Measurements from ENCODE around the gene ORC3.

ORC3 gene

DNA sequence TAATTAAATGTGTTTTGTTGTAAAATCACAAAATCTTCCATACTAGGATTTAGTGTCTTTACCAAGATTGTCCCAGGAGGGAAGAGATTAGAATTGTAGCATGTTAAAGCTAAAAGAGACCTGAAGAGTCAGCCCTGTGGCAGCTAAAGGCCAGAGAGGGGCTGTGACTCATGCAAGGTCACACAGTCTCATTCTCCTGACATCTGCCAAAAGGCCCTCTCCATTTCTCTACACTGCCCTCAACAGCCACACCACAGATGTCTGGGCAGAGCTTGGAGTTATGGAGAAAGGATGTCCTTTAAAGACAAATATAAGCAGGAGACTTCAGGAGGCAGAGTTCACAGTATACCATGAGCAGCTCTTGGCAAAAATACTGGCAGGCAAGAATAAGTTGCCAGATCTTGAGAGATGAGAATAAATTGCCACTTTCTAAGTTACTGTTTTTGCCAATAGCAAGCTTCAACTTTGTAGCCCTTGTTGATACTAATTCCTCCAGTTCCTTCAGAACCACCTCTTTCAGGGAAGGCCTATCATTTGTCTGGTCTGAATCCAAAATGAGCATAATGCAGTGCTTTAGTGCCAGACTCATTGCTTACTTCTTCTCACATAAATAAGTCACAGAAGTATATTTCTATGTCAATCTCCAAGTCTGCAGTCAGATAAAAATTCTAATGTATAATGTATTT is 70.4 kb downstream of the ORC3 start:
- CTCF ChIA-PET = interaction anchor here (1.1 to 1.7 kb wide), 2 partner anchors 12 to 23 kb away, joined by 3 read pairs; no protein-coding TSS in a partner anchor
- TF ChIP-seq, protein P1, sequence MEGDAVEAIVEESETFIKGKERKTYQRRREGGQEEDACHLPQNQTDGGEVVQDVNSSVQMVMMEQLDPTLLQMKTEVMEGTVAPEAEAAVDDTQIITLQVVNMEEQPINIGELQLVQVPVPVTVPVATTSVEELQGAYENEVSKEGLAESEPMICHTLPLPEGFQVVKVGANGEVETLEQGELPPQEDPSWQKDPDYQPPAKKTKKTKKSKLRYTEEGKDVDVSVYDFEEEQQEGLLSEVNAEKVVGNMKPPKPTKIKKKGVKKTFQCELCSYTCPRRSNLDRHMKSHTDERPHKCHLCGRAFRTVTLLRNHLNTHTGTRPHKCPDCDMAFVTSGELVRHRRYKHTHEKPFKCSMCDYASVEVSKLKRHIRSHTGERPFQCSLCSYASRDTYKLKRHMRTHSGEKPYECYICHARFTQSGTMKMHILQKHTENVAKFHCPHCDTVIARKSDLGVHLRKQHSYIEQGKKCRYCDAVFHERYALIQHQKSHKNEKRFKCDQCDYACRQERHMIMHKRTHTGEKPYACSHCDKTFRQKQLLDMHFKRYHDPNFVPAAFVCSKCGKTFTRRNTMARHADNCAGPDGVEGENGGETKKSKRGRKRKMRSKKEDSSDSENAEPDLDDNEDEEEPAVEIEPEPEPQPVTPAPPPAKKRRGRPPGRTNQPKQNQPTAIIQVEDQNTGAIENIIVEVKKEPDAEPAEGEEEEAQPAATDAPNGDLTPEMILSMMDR (IDR thresholded peaks at IDR 0.05; ENCODE audit: control extremely low read depth, extremely low read depth, low read depth, missing control alignments) = no peak
- DNase-seq (ENCODE audit: extremely low spot score) = no peak
- POLR2A ChIA-PET = interaction anchor here (0.5 kb wide), 1 partner anchor 65 kb away, joined by 4 read pairs; no protein-coding TSS in a partner anchor

GRCh38 chr6:87661016-87661415 is 71.1 kb downstream of the ORC3 start:
- CTCF ChIA-PET = interaction anchor here (1.1 to 1.7 kb wide), 3 partner anchors 9 to 22 kb away, joined by 3 to 5 read pairs (median 3); no protein-coding TSS in a partner anchor
- POLR2A ChIA-PET = no interaction called here

DNA sequence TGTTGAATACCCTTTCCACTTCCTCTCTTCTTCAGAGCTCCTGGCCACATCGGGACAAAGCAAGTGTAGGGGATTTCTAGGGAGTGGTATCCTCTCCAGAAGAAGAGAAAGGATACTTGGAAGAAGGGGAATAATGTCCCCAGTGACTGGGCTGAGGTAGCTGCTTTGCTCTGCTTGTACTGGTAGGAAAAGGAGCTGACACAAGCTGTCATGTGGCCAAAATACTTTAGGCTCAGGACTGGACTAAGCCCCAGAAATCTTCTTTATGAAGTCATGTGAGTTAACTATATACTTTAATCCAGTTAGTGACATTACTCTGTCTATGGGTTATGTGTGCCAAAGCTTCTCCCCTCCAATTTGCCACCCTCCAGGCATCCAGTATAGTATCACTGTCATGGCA is 71.6 kb downstream of the ORC3 start:
- TF ChIP-seq, protein P1 (IDR thresholded peaks at IDR 0.05; ENCODE audit: control extremely low read depth, extremely low read depth, low read depth, missing control alignments) = no peak
- ChIA-PET POLR2A (no interaction called here), CTCF (interaction anchor here (1.1 to 1.7 kb wide), 3 partner anchors 10 to 22 kb away, joined by 3 to 5 read pairs (median 3); no protein-coding TSS in a partner anchor)
- DNase-seq (ENCODE audit: extremely low spot score) = no peak

More at GRCh38 chr6:87661016-87661415, 71.1 kb downstream of the ORC3 start:
- TF ChIP-seq, protein P1 (IDR thresholded peaks at IDR 0.05; ENCODE audit: control extremely low read depth, extremely low read depth, low read depth, missing control alignments) = no peak
- DNase-seq (ENCODE audit: extremely low spot score) = no peak

- ChIA-PET POLR2A (no interaction called here), CTCF (interaction anchor here (0.6 to 1.7 kb wide), 2 partner anchors 14 to 62 kb away, joined by 3 to 5 read pairs; no protein-coding TSS in a partner anchor)
- no peak for DNase-seq (ENCODE audit: extremely low spot score)
- TF ChIP-seq, protein P1 (IDR thresholded peaks at IDR 0.05; ENCODE audit: control extremely low read depth, extremely low read depth, low read depth, missing control alignments) = no peak
Measured at GRCh38 chr6:87663434-87663833, 73.5 kb downstream of the ORC3 start.

DNA sequence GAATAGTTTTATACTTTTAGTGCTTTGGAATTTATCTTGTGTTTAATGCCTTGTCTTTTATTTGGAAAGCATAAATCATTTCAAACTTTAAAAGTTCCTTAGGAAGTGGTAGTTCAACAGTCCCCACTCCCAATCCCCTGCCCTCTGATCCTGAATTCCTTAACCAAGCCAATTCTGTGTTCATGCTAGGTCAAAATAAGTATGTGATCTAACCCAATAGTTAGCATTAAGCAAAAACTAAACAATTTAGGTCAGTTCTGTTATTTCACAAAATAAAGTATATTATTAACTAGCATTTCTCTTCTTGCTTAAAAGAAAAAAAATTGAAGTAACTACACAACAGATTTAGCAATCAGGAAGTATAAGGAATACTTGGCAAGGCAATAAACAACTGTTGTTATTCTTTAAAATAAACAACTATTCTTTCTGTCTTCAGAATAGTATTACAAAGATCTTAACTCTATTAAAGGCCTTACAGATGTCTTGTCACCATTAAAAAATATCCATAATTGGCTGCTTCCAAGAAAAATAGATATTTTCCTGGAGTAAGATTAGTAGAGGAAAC is 75.1 kb downstream of the ORC3 start:
- no peak for DNase-seq (ENCODE audit: extremely low spot score)
- CTCF ChIA-PET = interaction anchor here (0.7 to 1.4 kb wide), 3 partner anchors 11 to 23 kb away, joined by 3 to 4 read pairs (median 3); no protein-coding TSS in a partner anchor
- POLR2A ChIA-PET = interaction anchor here (1.3 kb wide), 1 partner anchor 20 kb away, joined by 3 read pairs; no protein-coding TSS in a partner anchor
- TF ChIP-seq, protein P1 (IDR thresholded peaks at IDR 0.05; ENCODE audit: control extremely low read depth, extremely low read depth, low read depth, missing control alignments) = no peak

GRCh38 chr6:87667032-87667431 is 77.1 kb downstream of the ORC3 start:
- DNase-seq (ENCODE audit: extremely low spot score) = no peak
- POLR2A ChIA-PET = no interaction called here
- TF ChIP-seq, protein P1 (IDR thresholded peaks at IDR 0.05; ENCODE audit: control extremely low read depth, extremely low read depth, low read depth, missing control alignments) = no peak
- CTCF ChIA-PET = no interaction called here

Data from GM10248 (cell line).